CD14-positive monocyte (primary cell): ENCODE measurements around the gene PPP3R1. TPM values are rescaled to one million over a fixed set of nuclear protein-coding genes. Genes with fewer than 3 reads are reported as not detected.

Experiments used
- DNase-seq, 3 donors: peaks; one replicate each; pipeline ENCODE4 v3.0.0-alpha.2; 2011 to 2022
- H2AFZ ChIP-seq: 2 replicates; pipeline ENCODE4 v1.6.0; 2012; ENCODE audit warnings: mild to moderate bottlenecking, low read depth, low read length, inconsistent platforms; ENCODE audit not compliant: insufficient read depth, poor library complexity, severe bottlenecking
- H3K27ac ChIP-seq, 2 donors: 1 replicate in 1 of 2; 2 replicates in 1 of 2; pipeline ENCODE4 v1.5.1; 2012 to 2013; ENCODE audit warnings: low read length in 2 of 2, control low read depth in 1 of 2, inconsistent platforms in 1 of 2, low read depth in 1 of 2, mild to moderate bottlenecking in 1 of 2
- H3K27me3 ChIP-seq, 2 donors: one replicate each; pipeline versions ENCODE4 v1.6.0 to v1.6.1; 2011 to 2013; ENCODE audit warnings: low read length in 2 of 2; ENCODE audit not compliant: control insufficient read depth in 2 of 2, insufficient read depth in 2 of 2
- H3K36me3 ChIP-seq, 2 donors: replicated peaks in 1 of 2; 1 replicate in 1 of 2; 2 replicates in 1 of 2; pipeline versions ENCODE4 v1.5.1 to v1.6.1; 2012 to 2013; ENCODE audit warnings: low read length in 2 of 2, control low read depth in 1 of 2, inconsistent platforms in 1 of 2, mild to moderate bottlenecking in 1 of 2; ENCODE audit not compliant: insufficient read depth in 2 of 2, control insufficient read depth in 1 of 2
- H3K4me1 ChIP-seq, 2 donors: 1 replicate in 1 of 2; 2 replicates in 1 of 2; pipeline versions ENCODE4 v1.5.1 to v1.6.1; 2012 to 2013; ENCODE audit warnings: low read length in 2 of 2, control low read depth in 1 of 2, inconsistent platforms in 1 of 2, mild to moderate bottlenecking in 1 of 2, moderate library complexity in 1 of 2; ENCODE audit not compliant: insufficient read depth in 2 of 2, control insufficient read depth in 1 of 2
- H3K4me2 ChIP-seq: replicated peaks from 2 replicates; pipeline ENCODE3; 2012; ENCODE audit warnings: low read length, moderate library complexity, mild to moderate bottlenecking; ENCODE audit not compliant: poor library complexity, severe bottlenecking; ENCODE audit errors: extremely low read depth
- H3K4me3 ChIP-seq, 3 experiments: fragments of 200-600 bp in 1 of 3; sonication (generic) in 1 of 3; replicated peaks in 1 of 3; 1 replicate in 2 of 3; 2 replicates in 1 of 3; pipeline ENCODE4 v1.5.1; 2011 to 2013; ENCODE audit warnings: low read length in 3 of 3, mild to moderate bottlenecking in 3 of 3, control low read depth in 2 of 3, low read depth in 2 of 3, inconsistent platforms in 1 of 3, moderate library complexity in 1 of 3
- H3K79me2 ChIP-seq: 2 replicates; pipeline ENCODE4 v1.6.0; 2012; ENCODE audit warnings: mild to moderate bottlenecking, control low read depth, inconsistent platforms, low read length, moderate library complexity; ENCODE audit not compliant: insufficient read depth
- H3K9ac ChIP-seq: 2 replicates; pipeline ENCODE4 v1.6.0; 2017; ENCODE audit warnings: low read length, mild to moderate bottlenecking; ENCODE audit not compliant: insufficient read depth, poor library complexity, severe bottlenecking
- H3K9me3 ChIP-seq, 2 donors: replicated peaks in 1 of 2; 1 replicate in 1 of 2; 2 replicates in 1 of 2; pipeline versions ENCODE4 v1.5.1 to v1.6.1; 2012 to 2013; ENCODE audit warnings: low read length in 2 of 2, control low read depth in 1 of 2; ENCODE audit not compliant: control insufficient read depth in 1 of 2, insufficient read depth in 1 of 2
- H4K20me1 ChIP-seq: 2 replicates; pipeline ENCODE4 v1.6.0; 2012; ENCODE audit warnings: mild to moderate bottlenecking, low read length, control low read depth, moderate library complexity; ENCODE audit not compliant: insufficient read depth
- H3K27ac Mint-ChIP-seq, 7 donors: one replicate each; pipeline ENCODE4 v1.8.0; 2020; ENCODE audit warnings: mild to moderate bottlenecking in 7 of 7, mixed read lengths in 7 of 7, moderate library complexity in 6 of 7, inconsistent platforms in 2 of 7
- H3K27me3 Mint-ChIP-seq, 3 donors: one replicate each; pipeline ENCODE4 v1.8.0; 2021 to 2022; ENCODE audit warnings: low read depth in 3 of 3, mild to moderate bottlenecking in 3 of 3, mixed read lengths in 3 of 3, moderate library complexity in 3 of 3, inconsistent platforms in 1 of 3
- H3K36me3 Mint-ChIP-seq, 2 donors: one replicate each; pipeline ENCODE4 v1.8.0; 2020; ENCODE audit warnings: mixed read lengths in 2 of 2, inconsistent platforms in 1 of 2, mild to moderate bottlenecking in 1 of 2
- H3K4me1 Mint-ChIP-seq: one replicate; pipeline ENCODE4 v1.8.0; 2020; ENCODE audit warnings: mild to moderate bottlenecking, mixed read lengths
- H3K4me3 Mint-ChIP-seq, 2 donors: one replicate each; pipeline ENCODE4 v1.8.0; 2020; ENCODE audit warnings: mild to moderate bottlenecking in 2 of 2, mixed read lengths in 2 of 2, moderate library complexity in 1 of 2
- H3K9me3 Mint-ChIP-seq, 7 donors: one replicate each; pipeline ENCODE4 v1.8.0; 2020 to 2022; ENCODE audit warnings: mixed read lengths in 7 of 7, mild to moderate bottlenecking in 6 of 7, moderate library complexity in 6 of 7, inconsistent platforms in 2 of 7
- WGBS: methylation state at CpG from one replicate; pipeline ENCODE4 v1.1.5; 2013; ENCODE audit warnings: missing lambda C conversion rate; ENCODE audit not compliant: insufficient coverage; 5-methylcytosine and 5-hydroxymethylcytosine counted together
- intact Hi-C, 2 donors: fragments of 100-400 bp; cut with micrococcal nuclease; formaldehyde crosslinking; loops; one replicate each; pipeline versions ENCODE4 v1.15.0 to v1.15.1; 2023
- polyA plus RNA-seq, 3 donors: library from polyadenylated mRNA; depleted of rRNA in 1 of 3; unstranded in 2 of 3; stranded (reverse) in 1 of 3; fragments of 300-500 nt in 2 of 3; fragments of >200 nt in 1 of 3; fragmentation: Illumina TruSeq in 2 of 3; gene quantifications; 1 replicate in 2 of 3; 2 replicates in 1 of 3; pipeline ENCODE4 v1.2.3, GENCODE V29; 2012 to 2021
- TF ChIP-seq, protein P1 (sequence below): fragments of 200-600 bp; IDR thresholded peaks from one replicate; pipeline ENCODE4 v1.8.0; 2022; ENCODE audit warnings: antibody characterized with exemption, mild to moderate bottlenecking

The PPP3R1 gene
- polyA plus RNA-seq, 3 donors: 8.7 to 32.6 (median 10.7) TPM

DNA sequence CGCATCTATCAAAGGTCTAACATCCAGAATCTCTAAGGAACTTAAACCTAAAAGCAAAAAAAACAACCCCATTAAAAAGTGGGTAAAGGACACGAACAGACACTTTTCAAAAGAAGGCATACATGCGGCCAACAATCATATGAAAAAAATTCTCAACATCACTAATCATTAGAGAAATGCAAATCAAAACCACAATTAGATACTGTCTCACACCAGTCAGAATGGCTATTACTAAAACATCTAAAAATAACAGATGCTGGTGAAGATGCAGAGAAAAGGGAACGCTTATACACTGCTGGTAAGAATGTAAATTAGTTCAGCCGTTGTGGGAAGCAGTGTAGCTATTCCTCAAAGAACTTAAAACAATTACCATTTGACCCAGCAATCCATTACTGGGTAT is 38.0 kb downstream of the PPP3R1 start:
- no peaks in the 10 kb centered on the region for H3K9me3 Mint-ChIP-seq
- H3K4me1 Mint-ChIP-seq: peaks cover 19% of the 10 kb centered on the region
- Histone ChIP-seq H4K20me1 (peaks cover 100% of the 10 kb centered on the region), H3K9me3 (no peaks in the 10 kb centered on the region), H3K36me3 (peaks cover 14 to 54% of the 10 kb centered on the region in 2 donors), H3K4me2 (no peak overlapping the region), H3K27ac (no peak overlapping the region), H3K27me3 (no peaks in the 10 kb centered on the region), H3K4me3 (no peak overlapping the region), H2AFZ (no peak overlapping the region), H3K9ac (no peak overlapping the region), H3K4me1 (no peaks in the 10 kb centered on the region), H3K79me2 (peaks cover 100% of the 10 kb centered on the region)
- H3K27me3 Mint-ChIP-seq: no peaks in the 10 kb centered on the region
- no peak for DNase-seq
- intact Hi-C loops: no loop called here
- H3K27ac Mint-ChIP-seq: no peak overlapping the region
- no peak overlapping the region for H3K4me3 Mint-ChIP-seq
- TF ChIP-seq, protein P1, sequence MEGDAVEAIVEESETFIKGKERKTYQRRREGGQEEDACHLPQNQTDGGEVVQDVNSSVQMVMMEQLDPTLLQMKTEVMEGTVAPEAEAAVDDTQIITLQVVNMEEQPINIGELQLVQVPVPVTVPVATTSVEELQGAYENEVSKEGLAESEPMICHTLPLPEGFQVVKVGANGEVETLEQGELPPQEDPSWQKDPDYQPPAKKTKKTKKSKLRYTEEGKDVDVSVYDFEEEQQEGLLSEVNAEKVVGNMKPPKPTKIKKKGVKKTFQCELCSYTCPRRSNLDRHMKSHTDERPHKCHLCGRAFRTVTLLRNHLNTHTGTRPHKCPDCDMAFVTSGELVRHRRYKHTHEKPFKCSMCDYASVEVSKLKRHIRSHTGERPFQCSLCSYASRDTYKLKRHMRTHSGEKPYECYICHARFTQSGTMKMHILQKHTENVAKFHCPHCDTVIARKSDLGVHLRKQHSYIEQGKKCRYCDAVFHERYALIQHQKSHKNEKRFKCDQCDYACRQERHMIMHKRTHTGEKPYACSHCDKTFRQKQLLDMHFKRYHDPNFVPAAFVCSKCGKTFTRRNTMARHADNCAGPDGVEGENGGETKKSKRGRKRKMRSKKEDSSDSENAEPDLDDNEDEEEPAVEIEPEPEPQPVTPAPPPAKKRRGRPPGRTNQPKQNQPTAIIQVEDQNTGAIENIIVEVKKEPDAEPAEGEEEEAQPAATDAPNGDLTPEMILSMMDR: no peak
- 100% methylated on average over 1 of the region's 5 CpGs for WGBS
- H3K36me3 Mint-ChIP-seq: peaks cover 41 to 54% of the 10 kb centered on the region in 2 donors

DNA sequence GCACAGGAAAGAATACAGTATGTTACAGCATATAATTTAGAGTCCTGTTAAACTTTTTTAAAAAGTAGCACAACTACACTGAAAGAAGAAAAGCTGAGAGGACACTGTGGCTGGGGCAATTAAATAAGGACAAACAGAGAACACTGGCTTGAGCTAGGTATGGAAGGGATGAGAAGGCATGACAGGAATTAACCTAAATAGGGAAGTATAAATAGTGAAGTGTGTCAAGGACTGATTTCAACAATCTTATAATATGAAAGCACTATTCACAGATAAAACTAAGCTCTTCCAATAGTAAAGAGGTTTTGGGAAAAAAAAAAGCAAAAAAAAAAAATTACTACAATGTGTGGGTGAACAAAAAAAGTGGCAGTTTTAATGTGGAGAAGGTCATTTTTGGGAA is 45.5 kb downstream of the PPP3R1 start:
- Mint-ChIP-seq H3K36me3 (peaks cover 26 to 39% of the 10 kb centered on the region in 2 donors), H3K27ac (peak overlapping the region; percentile 1 to 83 (median 64)), H3K9me3 (peaks cover 0 to 2% (median 0%) of the 10 kb centered on the region in 7 donors), H3K4me3 (peak overlapping the region in 1 of 2 donors; percentile 3), H3K27me3 (no peaks in the 10 kb centered on the region), H3K4me1 (peaks cover 30% of the 10 kb centered on the region)
- H2AFZ ChIP-seq: no peak overlapping the region
- peaks cover 4 to 30% of the 10 kb centered on the region in 2 donors for H3K36me3 ChIP-seq
- H3K9me3 ChIP-seq: no peaks in the 10 kb centered on the region
- DNase-seq: peak; percentile 21 to 37 (median 25)
- intact Hi-C loops: no loop called here
- peaks cover 100% of the 10 kb centered on the region for H3K79me2 ChIP-seq
- H4K20me1 ChIP-seq: peaks cover 100% of the 10 kb centered on the region
- peaks cover 6 to 18% of the 10 kb centered on the region in 2 donors for H3K4me1 ChIP-seq
- no peak overlapping the region for H3K9ac ChIP-seq
- TF ChIP-seq, protein P1: no peak
- H3K4me3 ChIP-seq: no peak overlapping the region
- H3K27me3 ChIP-seq: no peaks in the 10 kb centered on the region
- no peak overlapping the region for H3K4me2 ChIP-seq
- peak overlapping the region in 1 of 2 donors; percentile 60 for H3K27ac ChIP-seq
